Endothelial cell of umbilical vein (primary cell): ENCODE results near the gene CHMP4B. TPM values are rescaled to one million over a fixed set of nuclear protein-coding genes. Genes with fewer than 3 reads are reported as not detected.

Experiments
- BruUV-seq: library from RNA; stranded (reverse); fragments of 400-500 nt; replicated peaks from 2 replicates; lab custom pipeline; 2021; lab: Mats Ljungman, UMichigan
- CTCF ChIA-PET: fragments of 300-600, 350-600 bp; sonication (Branson Sonifier 250); formaldehyde crosslinking; loops from one replicate; lab custom pipeline; 2021; ENCODE audit warnings: antibody characterized with exemption, inconsistent platforms; lab: Charles Lee
- POLR2A ChIA-PET: fragments of 300-600, 350-600 bp; sonication (Branson Sonifier 250); formaldehyde crosslinking; loops from one replicate; lab custom pipeline; 2021; ENCODE audit warnings: antibody characterized with exemption, inconsistent platforms; lab: Charles Lee
- DNase-seq: peaks from one replicate; pipeline ENCODE4 v3.0.0-alpha.2; 2011; ENCODE audit warnings: low read depth, low spot score
- FAIRE-seq: peaks from 2 replicates; lab custom pipeline; 2011; peaks lifted over from hg19 to GRCh38; lab: Jason Lieb, UNC
- H2AFZ ChIP-seq: 2 replicates; pipeline ENCODE4 v1.6.0; 2012; ENCODE audit warnings: low read depth, low read length, control low read depth, inconsistent platforms
- H3K27ac ChIP-seq: 2 replicates; pipeline ENCODE4 v1.5.1; 2011; ENCODE audit warnings: low read depth, mild to moderate bottlenecking, control low read depth, low read length, moderate library complexity; ENCODE audit not compliant: insufficient read depth
- H3K27me3 ChIP-seq, 2 experiments: 2 replicates each; pipeline versions ENCODE4 v1.6.0 to v1.6.1; 2011; ENCODE audit warnings: low read length in 2 of 2, mixed read lengths in 1 of 2; ENCODE audit not compliant: control insufficient read depth in 2 of 2, insufficient read depth in 2 of 2
- H3K36me3 ChIP-seq, 2 experiments: 2 replicates in 1 of 2; 3 replicates in 1 of 2; pipeline ENCODE4 v1.5.1; 2011; ENCODE audit warnings: low read length in 2 of 2, mild to moderate bottlenecking in 1 of 2, moderate library complexity in 1 of 2; ENCODE audit not compliant: control insufficient read depth in 2 of 2, insufficient read depth in 2 of 2; ENCODE audit errors: extremely low read depth in 1 of 2
- H3K4me1 ChIP-seq: 3 replicates; pipeline ENCODE4 v1.5.1; 2011; ENCODE audit warnings: mild to moderate bottlenecking, low read length; ENCODE audit not compliant: control insufficient read depth, insufficient read depth; ENCODE audit errors: extremely low read depth
- H3K4me2 ChIP-seq: 2 replicates; pipeline ENCODE4 v1.6.1; 2011; ENCODE audit warnings: low read length, control low read depth, mixed read lengths; ENCODE audit not compliant: insufficient read depth
- H3K4me3 ChIP-seq, 3 experiments: fragments of 200-600 bp in 1 of 3; sonication (generic), shearing (Covaris generic) in 1 of 3; replicated peaks in 1 of 3; 2 replicates each; pipeline ENCODE4 v1.5.1; 2011 to 2016; ENCODE audit warnings: control low read depth in 3 of 3, low read length in 3 of 3, mild to moderate bottlenecking in 2 of 3, inconsistent platforms in 1 of 3, low read depth in 1 of 3, moderate library complexity in 1 of 3; ENCODE audit not compliant: insufficient read depth in 1 of 3
- H3K79me2 ChIP-seq: 2 replicates; pipeline ENCODE4 v1.6.0; 2012; ENCODE audit warnings: low read length, inconsistent platforms; ENCODE audit not compliant: control insufficient read depth, insufficient read depth
- H3K9ac ChIP-seq: replicated peaks from 2 replicates; pipeline ENCODE3; 2011; ENCODE audit warnings: low read length, control low read depth; ENCODE audit not compliant: insufficient read depth; ENCODE audit errors: extremely low read depth
- H3K9me1 ChIP-seq: replicated peaks from 3 replicates; pipeline ENCODE4 v1.6.0; 2011; ENCODE audit warnings: mild to moderate bottlenecking, low read length; ENCODE audit not compliant: control insufficient read depth, insufficient read depth; ENCODE audit errors: extremely low read depth
- H3K9me3 ChIP-seq: replicated peaks from 2 replicates; pipeline ENCODE4 v1.5.1; 2012; ENCODE audit warnings: low read length, inconsistent platforms; ENCODE audit not compliant: control insufficient read depth, insufficient read depth
- H4K20me1 ChIP-seq: replicated peaks from 2 replicates; pipeline ENCODE3; 2011; ENCODE audit warnings: mild to moderate bottlenecking, low read length; ENCODE audit not compliant: control insufficient read depth, insufficient read depth; ENCODE audit errors: extremely low read depth
- CTCF ChIP-seq, 2 donors: IDR thresholded peaks; 1 replicate in 1 of 2; 2 replicates in 1 of 2; pipeline ENCODE4 v1.5.1; 2011; ENCODE audit warnings: low read length in 2 of 2, mild to moderate bottlenecking in 2 of 2, moderate library complexity in 2 of 2, control low read depth in 1 of 2, inconsistent platforms in 1 of 2, low read depth in 1 of 2; ENCODE audit not compliant: insufficient read depth in 1 of 2; ENCODE audit errors: extremely low read depth in 1 of 2
- EZH2 ChIP-seq: IDR thresholded peaks from 2 replicates; pipeline ENCODE4 v1.6.1; 2012; ENCODE audit warnings: borderline replicate concordance, low read depth, mild to moderate bottlenecking, moderate library complexity, low read length, inconsistent platforms; ENCODE audit not compliant: severe bottlenecking
- FOS ChIP-seq: IDR thresholded peaks from 2 replicates; pipeline ENCODE4 v1.6.1; 2011; ENCODE audit warnings: mild to moderate bottlenecking, low read length, moderate library complexity, borderline replicate concordance; ENCODE audit not compliant: insufficient read depth
- GATA2 ChIP-seq: IDR thresholded peaks from 2 replicates; pipeline ENCODE4 v1.7.0; 2011; ENCODE audit warnings: low read depth, mild to moderate bottlenecking, moderate library complexity, mixed read lengths, low read length; ENCODE audit not compliant: insufficient read length, insufficient read depth
- JUN ChIP-seq: IDR thresholded peaks from 2 replicates; pipeline ENCODE4 v1.6.1; 2011; ENCODE audit warnings: borderline replicate concordance, low read depth; ENCODE audit not compliant: insufficient read length, insufficient read depth
- MYC ChIP-seq: IDR thresholded peaks from one replicate; pipeline ENCODE4 v1.6.1; 2011; ENCODE audit warnings: mild to moderate bottlenecking, low read depth, low read length
- POLR2A ChIP-seq: IDR thresholded peaks from 2 replicates; pipeline ENCODE4 v1.6.1; 2012; ENCODE audit warnings: low read depth, mild to moderate bottlenecking, control low read depth, low read length
- POLR2AphosphoS5 ChIP-seq: IDR thresholded peaks from 2 replicates; pipeline ENCODE4 v1.6.1; 2012; ENCODE audit warnings: low read depth, mild to moderate bottlenecking, control low read depth, low read length, moderate library complexity; ENCODE audit not compliant: insufficient read depth
- dilution Hi-C: fragments of 300-500 bp; cut with MboI; formaldehyde crosslinking; loops from one replicate; pipeline ENCODE4 v1.15.0; 2019; ENCODE audit warnings: low sequenced_read_pairs; ENCODE audit not compliant: extremely low pct_ligation_motif_present
- intact Hi-C: fragments of 100-400 bp; cut with micrococcal nuclease; formaldehyde crosslinking; loops from one replicate; pipeline ENCODE4 v1.10.0; 2022
- polyA plus RNA-seq, 4 experiments: library from polyadenylated mRNA; depleted of rRNA in 3 of 4; stranded (reverse) in 3 of 4; unstranded in 1 of 4; fragments of >200 nt; gene quantifications; 2 replicates each; pipeline versions ENCODE4 v1.2.1 to v1.2.3, GENCODE V29; 2011 to 2012; ENCODE audit warnings: missing spikeins in 1 of 4
- total RNA-seq: library from RNA; stranded (reverse); gene quantifications from 2 replicates; pipeline ENCODE4 v1.2.3, GENCODE V29; 2021
- TF ChIP-seq, protein P1 (sequence below): IDR thresholded peaks from 2 replicates; pipeline ENCODE4 v1.6.1; 2011; ENCODE audit not compliant: insufficient read depth, insufficient read length

The CHMP4B gene
- total and polyA plus RNA-seq, 2 donors (not counting 3 experiments of a cell fraction or from before 2014, with no cell fraction given), result 64.7 to 112 TPM

GRCh38 chr20:33791540-33791939 lies 19.6 kb upstream of the CHMP4B start:
- ChIA-PET CTCF (interaction anchor here (0.6 to 4.1 kb wide), 23 partner anchors 11 to 278 kb away, joined by 3 to 51 read pairs (median 4); partner anchors contain the start of genes ACTL10, CHMP4B and ZNF341), POLR2A (no interaction called here)
- TF ChIP-seq, protein P1, sequence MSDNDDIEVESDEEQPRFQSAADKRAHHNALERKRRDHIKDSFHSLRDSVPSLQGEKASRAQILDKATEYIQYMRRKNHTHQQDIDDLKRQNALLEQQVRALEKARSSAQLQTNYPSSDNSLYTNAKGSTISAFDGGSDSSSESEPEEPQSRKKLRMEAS, result no peak
- no peak for TF ChIP-seq FOS
- TF ChIP-seq EZH2, result no peak
- TF ChIP-seq MYC, result no peak
- no peak for TF ChIP-seq GATA2
- TF ChIP-seq POLR2AphosphoS5, result no peak
- TF ChIP-seq JUN, result no peak
- no peak for TF ChIP-seq CTCF (IDR thresholded peaks at IDR 0.05; ENCODE audit: extremely low read depth in 1 of 2, insufficient read depth in 1 of 2, low read depth in 1 of 2, low read length in 2 of 2)
- TF ChIP-seq POLR2A, result no peak
- no peak for FAIRE-seq
- no peak overlapping the region for H3K27ac ChIP-seq
- H4K20me1 ChIP-seq, result no peaks in the 10 kb centered on the region
- no peaks in the 10 kb centered on the region for H3K9me1 ChIP-seq
- DNase-seq, result no peak
- no peaks in the 10 kb centered on the region for H3K27me3 ChIP-seq
- dilution Hi-C loops (no loop called here), intact Hi-C loops (no loop called here)
- no peak overlapping the region for H3K4me3 ChIP-seq
- H3K9me3 ChIP-seq, result no peaks in the 10 kb centered on the region
- no peak overlapping the region for H3K4me2 ChIP-seq
- no peak overlapping the region for H3K9ac ChIP-seq
- no TSS peak for BruUV-seq
- H3K36me3 ChIP-seq, result no peaks in the 10 kb centered on the region
- H3K79me2 ChIP-seq, result no peaks in the 10 kb centered on the region
- H3K4me1 ChIP-seq, result peaks cover 49% of the 10 kb centered on the region
- no peak overlapping the region for H2AFZ ChIP-seq
